Right lobe of liver (tissue), 4 donors: ENCODE measurements around the gene BDKRB2.

Experiments
- CTCF ChIP-seq, 4 donors: fragments of 200-600 bp in 3 of 4; fragments of 450-650 bp in 1 of 4; IDR thresholded peaks; one replicate each; pipeline versions ENCODE4 v1.5.1 to v1.8.0; 2016 to 2022; ENCODE audit warnings: antibody characterized with exemption in 4 of 4, mild to moderate bottlenecking in 2 of 4
- POLR2A ChIP-seq: fragments of 450-650 bp; IDR thresholded peaks from one replicate; pipeline ENCODE4 v1.6.1; 2017; ENCODE audit warnings: antibody characterized with exemption, mild to moderate bottlenecking
- donor health status: DM: no; HTN: no; CAD: no.
- donor health status: DM: no; HTN: no; CAD: no.
- donor health status: DM: no; HTN: yes; CAD: no.

GRCh38 chr14:96191353-96191752, 13.3 kb upstream of the BDKRB2 start:
- TF ChIP-seq POLR2A (no peak), CTCF (IDR thresholded peaks at IDR 0.05) (no peak)
